ENCODE data around the gene KLHL21.

Gene KLHL21

DNA sequence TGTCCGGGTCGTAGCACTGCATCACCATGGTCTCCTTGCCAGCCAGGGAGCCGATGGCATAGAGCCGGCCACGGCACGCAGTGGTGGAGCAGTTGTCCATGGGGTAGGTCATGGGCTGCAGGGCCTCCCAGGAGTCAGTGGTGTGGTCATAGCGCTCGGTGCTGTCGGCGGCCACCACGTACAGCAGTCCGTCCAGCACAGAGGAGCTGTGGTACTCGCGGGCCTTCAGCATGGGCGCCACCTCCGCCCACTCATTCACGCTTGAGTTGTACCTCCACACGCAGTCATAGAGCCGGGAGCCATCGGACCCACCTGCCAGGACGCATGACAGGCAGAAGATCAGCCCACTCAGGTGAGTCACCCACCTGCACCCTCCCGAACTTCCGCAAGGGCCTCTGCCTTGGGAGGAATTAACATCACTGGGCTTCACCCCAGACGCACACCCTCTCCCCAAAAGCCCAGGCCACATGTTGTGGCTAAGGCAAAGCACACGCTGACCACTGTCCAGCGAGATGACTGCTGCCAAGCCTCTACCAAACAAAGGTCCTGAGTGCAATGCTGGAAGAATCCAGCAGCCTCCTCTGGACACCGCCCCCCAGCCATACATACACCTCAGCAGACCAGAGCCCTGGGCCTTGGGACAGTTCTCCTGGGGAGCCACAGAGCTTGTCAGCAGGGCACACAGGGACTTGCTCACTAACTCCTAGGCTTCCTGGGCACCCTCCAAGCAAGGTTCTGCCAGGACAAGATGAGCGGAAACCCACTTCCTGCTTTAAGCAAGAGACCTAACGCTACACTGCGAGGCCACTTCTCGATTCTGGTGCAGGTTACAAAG is 3.3 kb downstream of the KLHL21 start:
- no peak for DNase-seq

DNA sequence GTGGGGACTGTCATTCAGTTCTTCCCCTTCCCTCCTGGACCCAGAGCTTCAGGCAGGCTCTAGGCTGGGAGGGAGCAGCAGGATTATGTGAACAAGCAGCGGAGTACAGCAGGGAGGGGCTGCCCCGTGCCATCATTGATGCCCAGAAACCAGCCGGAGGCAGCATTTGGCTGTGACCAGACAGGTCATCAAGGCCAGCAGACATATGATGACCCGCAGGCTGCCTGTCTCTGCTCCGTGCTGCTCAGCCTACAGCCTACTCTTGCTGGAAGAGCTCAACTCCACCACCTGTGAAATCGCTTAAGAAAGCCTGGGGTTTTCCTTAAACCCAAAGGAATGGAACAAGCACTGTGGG is 4.9 kb downstream of the KLHL21 start:
- no peak for DNase-seq

DNA sequence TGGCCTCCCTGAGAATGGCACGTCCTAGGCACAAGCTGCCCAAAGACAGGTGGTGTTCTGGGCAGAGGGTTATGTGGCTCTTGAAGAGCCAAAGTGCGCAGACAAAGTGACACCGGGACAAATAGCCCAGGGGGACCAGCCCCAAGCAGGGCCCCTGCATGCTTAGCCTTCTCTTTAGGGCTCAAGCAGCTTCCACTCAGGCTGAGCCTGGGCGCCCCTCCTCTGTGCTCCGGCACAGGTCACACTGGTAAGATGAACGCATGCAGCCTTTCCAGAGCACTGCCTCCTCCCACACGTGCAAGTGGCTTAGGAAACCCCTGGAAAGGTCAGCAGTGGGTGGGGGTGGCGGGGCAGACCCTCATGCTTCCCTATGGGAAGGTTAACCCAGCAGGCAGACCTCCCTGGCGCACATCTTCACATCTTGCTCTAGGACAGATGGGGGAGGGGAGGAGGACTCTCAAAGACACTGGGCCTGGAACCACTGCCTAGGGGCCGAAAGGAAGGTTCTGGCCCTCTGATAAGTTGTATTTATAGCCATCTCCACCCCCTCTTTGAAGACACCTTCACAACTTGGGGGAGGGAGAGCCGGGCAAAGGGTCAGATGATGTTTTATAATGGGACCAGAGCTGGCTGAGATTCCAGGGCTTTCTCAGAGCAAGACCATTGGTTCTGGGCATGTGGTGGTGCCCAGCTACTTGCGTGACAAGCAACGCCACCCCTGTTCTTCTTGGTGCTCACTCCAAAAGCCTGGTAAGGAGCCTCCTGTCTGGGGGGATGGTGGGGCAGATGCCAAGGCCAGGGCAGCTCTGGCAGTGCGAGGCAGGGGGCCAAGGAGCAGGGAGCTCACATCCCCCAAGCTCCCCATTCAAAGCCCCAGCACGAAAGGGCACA is 5.5 kb downstream of the KLHL21 start:
- no peak for DNase-seq

DNA sequence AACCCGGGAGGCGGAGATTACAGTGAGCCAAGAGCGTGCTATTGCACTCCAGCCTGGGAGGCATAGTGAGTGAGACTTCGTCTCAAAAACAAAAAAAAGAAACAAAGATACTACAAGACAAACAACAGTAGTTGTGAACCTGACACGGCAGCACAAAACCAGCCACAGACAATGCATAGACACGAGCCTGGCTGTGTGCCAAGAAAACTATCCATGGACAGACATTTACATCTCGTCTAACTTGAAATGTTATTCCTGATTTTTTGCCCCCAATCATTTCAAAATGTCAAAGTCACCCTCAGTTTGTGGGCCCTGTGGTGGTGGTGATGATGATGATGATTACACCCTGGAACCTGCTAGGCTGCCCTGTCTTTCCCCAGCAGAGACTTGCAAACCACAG is 6.3 kb downstream of the KLHL21 start:
- no peak for DNase-seq

DNA sequence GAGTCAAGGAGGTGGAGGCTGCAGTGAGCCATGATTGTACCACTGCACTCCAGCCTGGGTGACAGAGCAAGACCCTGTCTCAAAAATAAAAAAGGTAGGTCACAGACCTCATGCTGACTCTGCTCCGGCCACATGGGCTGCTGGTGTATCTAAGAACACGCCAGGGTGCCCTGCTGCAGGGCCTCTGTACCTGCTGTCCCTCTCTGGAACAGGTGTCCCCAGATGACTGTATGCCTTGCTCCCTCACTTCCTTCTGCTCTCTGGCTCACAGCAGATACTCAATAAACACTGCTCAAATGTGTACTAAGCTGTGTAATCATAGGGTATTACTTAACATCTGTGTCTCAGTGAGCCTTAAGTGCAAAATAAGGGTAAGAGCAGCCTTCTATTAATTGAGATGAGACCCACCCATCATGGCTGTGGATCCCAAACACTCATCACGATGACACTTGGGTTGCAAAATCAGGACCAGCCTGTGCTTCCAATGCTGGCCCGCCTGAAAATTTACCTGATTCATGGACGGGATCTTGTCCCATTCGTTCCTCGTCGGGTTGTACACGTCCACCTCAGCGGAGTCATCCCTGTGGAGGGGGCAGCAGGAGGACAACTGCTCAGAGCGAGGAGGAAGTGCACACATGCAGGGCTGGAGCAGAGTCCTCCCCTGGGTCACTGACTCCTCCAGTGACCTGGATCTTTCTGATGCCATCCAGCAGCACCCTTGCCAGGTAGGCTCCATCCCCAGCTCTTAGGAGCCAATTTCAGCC is 7.5 kb downstream of the KLHL21 start:
- no peak for DNase-seq

DNA sequence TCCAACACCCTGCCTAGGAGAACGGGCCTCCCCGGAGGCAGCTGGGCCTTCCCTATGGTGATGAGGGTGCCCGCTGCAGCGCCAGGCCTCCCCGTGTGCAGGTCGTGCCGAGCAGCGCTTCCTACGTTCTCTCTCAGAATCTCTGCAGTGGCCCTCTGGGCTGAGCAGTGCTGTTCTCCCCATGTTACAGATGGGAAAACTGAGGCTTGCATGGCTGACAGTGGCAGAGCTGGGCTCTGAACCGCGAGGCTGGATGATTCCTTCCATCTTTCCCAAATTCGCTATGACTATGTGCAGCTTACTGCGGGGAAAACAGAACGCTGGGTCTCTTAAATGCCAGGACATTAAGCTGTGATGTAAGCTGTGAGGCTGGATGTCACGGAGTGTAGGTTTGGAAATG is 8.9 kb downstream of the KLHL21 start:
- no peak for DNase-seq

DNA sequence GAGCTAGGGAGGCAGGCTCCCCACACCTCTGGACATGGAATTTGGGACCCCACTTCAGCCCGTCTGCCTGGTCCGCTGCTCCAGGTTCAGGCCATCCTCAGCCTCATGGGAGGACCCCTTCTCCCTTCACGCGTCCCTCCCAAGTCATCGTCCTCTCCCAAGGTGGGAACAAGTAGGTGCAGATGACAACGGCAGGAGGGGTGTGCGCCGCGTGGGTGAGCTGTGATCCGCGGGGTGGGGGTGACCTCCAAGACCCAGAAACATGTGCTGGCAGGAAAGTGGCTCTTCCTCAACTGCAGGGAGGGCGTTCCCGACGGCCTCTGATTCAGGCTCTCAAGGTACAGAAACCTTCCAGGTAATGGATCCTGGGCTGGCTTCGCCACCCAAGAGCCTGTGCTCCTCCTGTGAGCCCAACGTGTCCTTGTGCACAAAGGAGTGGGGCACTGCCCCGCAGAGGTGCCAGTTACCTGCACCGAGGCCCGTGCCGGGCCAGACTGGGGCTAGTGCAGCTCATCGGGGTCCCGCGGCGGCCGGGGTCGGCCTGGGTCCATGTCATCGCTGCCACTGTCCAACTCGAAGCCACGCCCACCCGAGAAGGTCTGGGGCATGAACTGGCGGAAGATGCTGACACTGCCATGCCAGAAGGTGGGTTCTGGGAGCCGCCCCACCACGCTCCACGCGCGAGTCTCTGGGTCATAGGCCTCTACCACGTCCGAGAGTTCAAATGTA is 9.6 kb downstream of the KLHL21 start:
- no peak for DNase-seq

DNA sequence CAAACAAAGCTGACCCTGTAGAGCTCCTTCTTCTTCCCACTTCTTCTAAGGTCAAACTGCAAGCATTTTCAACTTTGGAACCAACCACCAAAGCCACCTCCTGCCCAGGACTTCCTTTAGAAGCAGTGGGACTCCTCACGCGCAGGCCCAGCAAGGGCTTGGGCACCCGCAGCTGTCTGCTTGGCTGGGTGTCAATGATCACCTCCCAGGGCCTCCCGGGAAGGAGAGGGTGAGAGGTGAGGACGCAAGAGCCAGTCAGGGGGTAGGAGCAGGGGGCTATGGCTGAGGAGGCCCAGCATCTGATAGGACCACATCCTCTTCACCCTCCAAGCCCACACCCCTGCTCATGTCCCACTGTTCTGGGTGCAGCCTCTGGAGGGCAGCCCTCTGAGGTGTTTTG is 10.2 kb downstream of the KLHL21 start:
- no peak for DNase-seq

- DNase-seq = no peak
These were observed 11.0 kb downstream of the KLHL21 start for GRCh38 chr1:6591644-6592043.

- no peak for DNase-seq
These were observed 11.4 kb downstream of the KLHL21 start for GRCh38 chr1:6591222-6591621.

DNA sequence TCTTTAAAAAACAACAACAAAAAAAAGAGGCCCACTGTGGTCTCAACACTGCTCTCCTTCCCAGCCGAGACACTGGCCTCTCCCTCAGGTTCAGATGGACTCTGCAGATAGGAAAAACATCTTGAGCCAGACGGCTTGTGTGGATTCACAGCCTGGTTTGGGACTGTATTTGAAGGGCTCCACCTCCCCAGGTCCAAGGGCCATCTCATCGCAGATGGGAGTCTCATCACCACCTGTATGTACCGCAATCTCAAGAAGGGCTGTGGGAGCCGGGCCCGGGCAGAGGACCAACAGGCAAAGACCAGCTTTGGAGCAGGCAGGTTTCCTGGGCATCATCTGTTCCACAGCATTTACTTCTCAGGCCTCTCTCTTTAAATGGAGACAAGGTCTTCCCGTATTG is 12.6 kb downstream of the KLHL21 start:
- no peak for DNase-seq

DNA sequence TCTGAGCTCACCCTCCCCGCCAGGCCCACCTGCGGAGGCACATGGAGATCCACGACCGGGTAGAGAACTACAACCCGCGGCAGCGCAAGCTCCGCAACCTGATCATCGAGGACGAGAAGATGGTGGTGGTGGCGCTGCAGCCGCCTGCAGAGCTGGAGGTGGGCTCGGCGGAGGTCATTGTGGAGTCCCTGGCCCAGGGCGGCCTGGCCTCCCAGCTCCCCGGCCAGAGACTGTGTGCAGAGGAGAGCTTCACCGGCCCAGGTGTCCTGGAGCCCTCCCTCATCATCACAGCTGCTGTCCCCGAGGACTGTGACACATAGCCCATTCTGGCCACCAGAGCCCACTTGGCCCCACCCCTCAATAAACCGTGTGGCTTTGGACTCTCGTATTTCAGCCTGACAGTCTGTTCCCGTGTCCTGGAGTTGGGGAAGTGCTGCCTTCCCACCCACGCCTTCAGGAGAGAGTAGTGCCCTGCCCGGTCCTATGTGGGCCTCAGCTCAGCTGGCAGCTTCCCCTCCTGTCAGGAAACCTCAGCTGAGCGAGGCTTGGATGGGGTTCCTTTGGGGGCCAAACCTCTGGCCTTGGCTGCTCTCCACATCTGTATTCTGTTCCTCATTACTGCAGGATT is 13.7 kb downstream of the KLHL21 start:
- DNase-seq = no peak

DNA sequence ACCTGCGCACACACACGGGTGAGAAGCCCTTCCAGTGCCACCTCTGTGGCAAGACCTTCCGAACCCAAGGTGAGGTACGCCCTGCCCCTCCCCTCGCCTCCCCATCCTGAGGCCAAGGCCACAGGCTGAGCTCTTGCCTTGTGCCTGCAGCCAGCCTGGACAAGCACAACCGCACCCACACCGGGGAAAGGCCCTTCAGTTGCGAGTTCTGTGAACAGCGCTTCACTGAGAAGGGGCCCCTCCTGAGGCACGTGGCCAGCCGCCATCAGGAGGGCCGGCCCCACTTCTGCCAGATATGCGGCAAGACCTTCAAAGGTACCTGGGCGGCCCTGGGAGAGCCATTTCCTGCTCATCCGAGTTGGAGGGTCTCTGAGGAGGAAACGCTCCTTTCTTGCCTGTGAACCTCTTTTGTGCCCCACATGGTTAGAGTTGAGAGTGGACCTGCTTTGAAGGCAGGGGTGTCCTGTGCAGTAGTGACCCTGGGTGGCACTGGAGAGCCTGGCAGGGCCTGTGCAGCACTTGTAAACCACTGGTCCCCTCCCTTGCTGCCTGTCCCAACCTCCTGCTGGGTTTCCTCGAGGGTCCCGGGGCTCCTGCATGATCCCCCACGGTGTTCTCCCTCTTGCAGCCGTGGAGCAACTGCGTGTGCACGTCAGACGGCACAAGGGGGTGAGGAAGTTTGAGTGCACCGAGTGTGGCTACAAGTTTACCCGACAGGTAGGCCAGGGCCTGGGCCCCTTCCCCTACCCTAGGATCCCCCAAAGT is 14.4 kb downstream of the KLHL21 start:
- DNase-seq = no peak

DNA sequence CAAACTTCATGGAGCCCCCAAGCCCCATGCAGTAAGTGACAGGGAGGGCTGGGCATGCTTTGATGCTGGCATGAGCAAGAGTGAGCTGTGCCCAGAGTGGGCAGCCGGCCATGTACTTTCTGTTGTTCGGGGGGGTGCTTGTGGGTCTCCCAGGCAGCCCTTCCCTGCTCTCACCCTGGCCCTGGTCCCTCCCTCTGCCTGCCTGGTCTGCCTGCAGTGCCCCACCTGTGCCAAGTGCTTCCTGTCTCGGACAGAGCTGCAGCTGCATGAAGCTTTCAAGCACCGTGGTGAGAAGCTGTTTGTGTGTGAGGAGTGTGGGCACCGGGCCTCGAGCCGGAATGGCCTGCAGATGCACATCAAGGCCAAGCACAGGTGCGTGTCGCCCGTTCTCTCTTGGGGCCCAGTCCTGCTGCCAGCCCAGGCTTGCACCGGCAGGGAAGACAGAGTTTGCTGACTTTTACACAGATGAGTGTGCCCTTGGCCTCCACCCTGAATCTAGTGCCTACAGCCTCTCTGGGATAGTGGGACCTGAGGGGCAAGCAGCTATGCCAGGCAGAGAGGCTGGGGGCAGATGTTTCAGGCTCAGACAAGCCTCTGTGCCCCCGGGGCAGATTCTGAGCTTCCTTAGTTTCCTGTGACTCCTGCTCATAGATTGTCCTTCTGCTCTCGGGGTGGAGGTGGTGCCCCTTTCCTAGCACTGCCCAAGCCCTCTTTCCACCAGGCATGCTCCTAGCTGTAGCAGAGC is 15.2 kb downstream of the KLHL21 start:
- DNase-seq = peak; percentile 85

GRCh38 chr1:6586404-6586816 is 16.3 kb downstream of the KLHL21 start:
- DNase-seq = no peak

DNA sequence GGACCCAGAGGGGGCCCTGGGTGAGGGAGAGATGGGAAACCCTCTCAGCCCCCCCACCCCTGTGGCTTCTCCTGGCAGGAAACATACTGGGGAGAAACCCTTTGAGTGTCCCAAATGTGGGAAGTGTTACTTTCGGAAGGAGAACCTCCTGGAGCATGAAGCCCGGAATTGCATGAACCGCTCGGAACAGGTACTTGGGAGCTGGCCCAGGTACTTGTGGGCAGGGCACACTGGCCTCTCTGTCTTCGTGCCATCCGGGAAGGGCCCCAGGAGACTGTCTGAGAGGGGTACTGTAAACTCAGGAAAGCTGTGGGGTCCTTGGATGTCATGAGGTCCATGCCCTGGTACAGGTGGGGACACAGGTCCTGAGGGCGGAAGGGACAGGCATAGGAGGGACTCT is 16.8 kb downstream of the KLHL21 start:
- DNase-seq = no peak

DNA sequence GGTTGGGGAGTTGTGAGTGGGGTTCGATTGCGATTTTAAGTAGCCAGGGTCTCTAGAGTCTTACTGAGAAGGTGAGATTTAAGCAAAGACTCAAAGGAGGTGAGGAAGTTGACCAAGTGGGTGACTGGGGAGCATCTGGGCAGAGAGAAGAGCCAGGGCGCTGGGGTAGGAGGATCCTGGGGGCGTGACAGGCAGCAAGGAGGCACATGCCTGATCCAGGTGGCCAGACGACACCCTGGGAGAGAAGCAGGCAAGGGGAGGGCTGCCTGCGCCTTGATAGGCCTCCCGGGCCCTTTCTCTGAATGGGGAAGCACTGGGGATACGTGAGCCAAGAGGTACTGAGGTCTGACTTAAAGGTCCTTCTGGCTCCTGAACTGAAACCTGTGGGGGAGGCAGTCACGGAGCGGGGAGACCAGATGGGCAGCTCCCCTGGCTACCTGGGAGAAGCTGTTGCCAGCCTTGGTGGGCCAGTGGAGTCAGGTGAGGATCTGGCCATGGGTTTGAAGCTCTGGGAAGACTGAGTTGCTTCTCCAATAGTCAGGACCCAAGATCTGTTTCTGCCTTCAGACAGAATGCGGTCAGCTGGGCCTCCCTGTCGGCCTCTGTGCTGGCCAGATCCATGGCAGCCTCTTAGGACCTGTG is 17.5 kb downstream of the KLHL21 start:
- no peak for DNase-seq

DNA sequence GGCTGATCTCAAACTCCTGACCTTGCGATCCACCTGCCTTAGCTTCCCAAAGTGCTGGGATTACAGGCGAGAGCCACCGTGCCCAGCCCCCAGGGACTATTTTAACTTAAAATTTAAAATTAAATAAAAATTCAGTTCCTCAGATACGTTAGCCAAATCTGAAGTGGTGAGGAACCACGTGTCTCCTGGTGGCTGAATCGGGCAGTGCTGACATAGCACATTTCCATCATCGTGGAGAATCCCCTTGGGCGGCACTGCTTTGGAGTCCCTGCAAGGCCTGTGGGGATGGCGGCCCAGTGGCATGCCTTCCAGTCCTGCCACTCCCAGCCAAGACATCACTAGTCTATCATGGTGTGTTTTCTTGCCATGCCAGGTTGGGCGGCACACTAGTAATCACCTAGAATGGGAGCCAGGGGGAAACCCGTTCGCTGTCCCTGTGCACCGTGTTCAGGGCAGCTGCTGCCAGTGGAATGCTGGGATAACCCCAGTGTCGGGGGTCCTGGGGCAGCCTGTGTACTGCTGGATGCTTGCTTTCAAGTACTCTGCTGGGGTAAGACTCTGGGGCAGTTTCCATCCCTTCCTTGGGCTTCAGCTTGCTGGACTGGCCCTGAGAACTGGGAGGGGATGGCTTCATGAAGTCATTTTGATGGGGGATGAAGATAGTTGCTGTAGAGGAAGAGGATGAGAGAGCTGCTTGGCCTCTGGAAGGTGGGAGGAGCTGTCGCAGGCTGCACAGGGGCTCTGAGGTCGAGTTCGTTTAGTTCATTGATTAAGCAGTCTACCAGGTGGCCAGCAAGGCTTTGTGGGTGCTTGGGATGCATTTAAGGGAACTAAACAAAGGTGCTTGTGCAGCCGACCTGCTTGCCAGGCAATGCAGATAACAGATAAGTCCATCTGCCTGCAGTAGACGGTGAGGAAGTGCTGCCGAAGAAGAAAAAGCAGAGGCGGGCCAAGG is 18.3 kb downstream of the KLHL21 start:
- DNase-seq = no peak

- no peak for DNase-seq
These were observed 20.3 kb downstream of the KLHL21 start for GRCh38 chr1:6582370-6582769.

Measured in NCI-H1092 (cell line).